Fibroblast of pulmonary artery (primary cell): ENCODE results near the gene SMARCB1.

Source experiments
- DNase-seq: peaks from one replicate; pipeline ENCODE4 v3.0.0-alpha.2; 2010; ENCODE audit warnings: low read depth
- H3K4me3 ChIP-seq: replicated peaks from 2 replicates; pipeline ENCODE4 v1.5.1; 2011; ENCODE audit warnings: low read depth, mild to moderate bottlenecking, control low read depth, low read length, moderate library complexity
- TF ChIP-seq, protein P1 (sequence below): IDR thresholded peaks from 2 replicates; pipeline ENCODE4 v1.5.1; 2011; ENCODE audit warnings: mild to moderate bottlenecking, control low read depth, low read length, inconsistent platforms; ENCODE audit errors: missing control alignments

The SMARCB1 gene

DNA sequence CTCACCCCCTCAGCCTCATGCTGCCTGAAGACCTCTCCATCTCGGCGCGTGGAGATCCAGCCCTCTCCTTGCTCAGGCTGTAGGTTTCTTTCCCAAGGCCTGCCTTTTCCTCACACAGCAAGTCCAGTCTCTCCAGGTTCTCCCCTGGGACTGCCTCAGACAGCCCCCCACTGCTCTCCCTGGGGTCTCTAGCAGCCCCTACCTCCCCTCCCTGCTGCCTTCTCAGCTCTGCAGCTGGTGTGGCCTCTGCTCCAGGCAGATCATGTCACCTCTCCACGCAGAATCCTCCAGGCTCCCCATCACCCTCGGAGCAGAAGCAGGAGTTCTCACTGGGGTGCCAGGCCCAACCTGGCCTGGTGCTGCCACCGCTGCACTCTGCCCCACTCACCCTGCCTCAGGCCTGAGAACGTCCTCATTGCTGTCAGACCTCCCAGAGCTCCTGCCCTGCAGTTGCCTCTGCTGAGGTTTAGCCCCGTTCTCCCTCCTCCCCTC lies 15.2 kb downstream of the SMARCB1 start:
- no peak for DNase-seq
- no peak overlapping the region for H3K4me3 ChIP-seq
- TF ChIP-seq, protein P1, sequence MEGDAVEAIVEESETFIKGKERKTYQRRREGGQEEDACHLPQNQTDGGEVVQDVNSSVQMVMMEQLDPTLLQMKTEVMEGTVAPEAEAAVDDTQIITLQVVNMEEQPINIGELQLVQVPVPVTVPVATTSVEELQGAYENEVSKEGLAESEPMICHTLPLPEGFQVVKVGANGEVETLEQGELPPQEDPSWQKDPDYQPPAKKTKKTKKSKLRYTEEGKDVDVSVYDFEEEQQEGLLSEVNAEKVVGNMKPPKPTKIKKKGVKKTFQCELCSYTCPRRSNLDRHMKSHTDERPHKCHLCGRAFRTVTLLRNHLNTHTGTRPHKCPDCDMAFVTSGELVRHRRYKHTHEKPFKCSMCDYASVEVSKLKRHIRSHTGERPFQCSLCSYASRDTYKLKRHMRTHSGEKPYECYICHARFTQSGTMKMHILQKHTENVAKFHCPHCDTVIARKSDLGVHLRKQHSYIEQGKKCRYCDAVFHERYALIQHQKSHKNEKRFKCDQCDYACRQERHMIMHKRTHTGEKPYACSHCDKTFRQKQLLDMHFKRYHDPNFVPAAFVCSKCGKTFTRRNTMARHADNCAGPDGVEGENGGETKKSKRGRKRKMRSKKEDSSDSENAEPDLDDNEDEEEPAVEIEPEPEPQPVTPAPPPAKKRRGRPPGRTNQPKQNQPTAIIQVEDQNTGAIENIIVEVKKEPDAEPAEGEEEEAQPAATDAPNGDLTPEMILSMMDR, result no peak

DNA sequence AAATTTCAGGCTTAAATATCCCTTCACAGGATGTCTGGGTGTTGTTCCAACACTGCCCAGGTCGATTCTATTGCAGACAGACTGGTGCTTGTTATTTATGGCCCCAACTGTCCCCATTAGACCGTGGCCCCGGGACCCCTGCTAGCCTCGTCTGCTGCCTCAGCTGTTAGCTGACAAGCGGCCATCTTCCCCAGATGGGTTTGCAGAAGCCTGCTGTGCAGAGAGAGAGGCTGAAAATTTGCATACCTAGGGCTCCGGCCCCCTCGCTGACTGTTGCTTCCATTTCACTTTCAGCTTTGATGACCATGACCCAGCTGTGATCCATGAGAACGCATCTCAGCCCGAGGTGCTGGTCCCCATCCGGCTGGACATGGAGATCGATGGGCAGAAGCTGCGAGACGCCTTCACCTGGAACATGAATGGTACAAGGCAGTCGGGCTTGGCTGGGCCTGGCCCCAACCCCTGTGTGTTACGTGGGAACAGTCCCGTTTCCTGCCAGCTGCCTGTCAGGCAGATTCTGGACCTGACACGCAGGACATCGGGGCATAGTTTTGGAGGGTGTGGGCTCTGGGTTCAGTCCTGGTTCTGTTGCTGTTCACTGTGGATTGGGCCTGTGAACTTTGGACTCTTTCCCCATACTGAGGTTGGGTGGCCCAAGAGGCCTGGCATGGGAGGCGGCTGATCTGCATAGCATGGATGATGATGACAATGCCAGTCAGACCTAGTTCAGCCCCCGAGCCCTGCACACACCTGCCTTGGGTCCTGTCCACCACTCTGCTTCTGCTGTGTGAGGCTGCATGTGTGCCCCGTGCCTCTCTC lies 16.4 kb downstream of the SMARCB1 start:
- TF ChIP-seq, protein P1, result no peak
- no peak for DNase-seq

DNA sequence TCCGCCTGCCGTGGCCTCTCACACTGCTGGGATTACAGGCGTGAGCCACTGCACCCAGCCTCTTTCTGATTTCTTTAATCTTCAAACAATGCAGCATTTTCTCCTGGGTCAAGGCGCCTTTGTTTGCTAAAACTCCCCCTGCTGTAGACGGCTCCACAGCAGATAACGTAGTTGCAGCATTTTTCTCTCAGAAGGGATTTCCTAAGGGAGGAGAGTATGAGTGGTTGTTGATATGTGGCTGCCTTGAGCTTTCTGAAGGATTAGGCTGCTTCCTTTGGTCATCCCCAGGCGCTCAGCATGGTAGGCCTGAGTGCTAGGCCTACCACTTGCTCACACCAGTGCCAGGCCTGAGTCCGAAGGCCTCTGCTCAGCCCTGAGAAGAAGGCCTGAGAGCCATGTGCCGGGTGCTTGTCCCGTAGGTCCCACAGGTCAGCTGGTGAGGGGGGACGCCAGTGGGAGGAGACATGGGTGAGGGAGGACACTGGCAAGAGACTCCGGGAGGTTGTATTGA lies 18.1 kb downstream of the SMARCB1 start:
- no peak overlapping the region for H3K4me3 ChIP-seq
- DNase-seq, result peak; percentile 34
- TF ChIP-seq, protein P1, result no peak

More for the DNA sequence above, 16.4 kb downstream of the SMARCB1 start:
- no peak overlapping the region for H3K4me3 ChIP-seq

DNA sequence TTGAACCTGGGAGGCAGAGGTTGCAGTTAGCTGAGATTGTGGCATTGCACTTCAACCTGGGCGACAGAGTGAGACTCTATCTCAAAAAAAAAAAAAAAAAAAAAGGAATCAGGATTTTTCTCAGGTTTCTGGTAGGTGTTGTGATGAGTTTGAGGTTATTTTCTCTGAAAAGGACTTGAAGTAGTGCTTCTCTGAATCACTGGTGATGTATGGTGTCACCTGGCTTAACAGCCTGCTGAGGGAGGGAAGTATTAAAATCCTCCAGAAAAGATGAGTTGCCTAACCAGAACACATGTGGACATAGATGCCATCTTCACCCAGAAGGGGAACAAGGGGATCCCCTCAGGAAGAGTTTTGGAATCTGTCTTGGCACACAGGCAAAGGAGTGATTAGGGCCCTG lies 20.1 kb downstream of the SMARCB1 start:
- DNase-seq, result no peak
- no peak overlapping the region for H3K4me3 ChIP-seq
- TF ChIP-seq, protein P1, result no peak

DNA sequence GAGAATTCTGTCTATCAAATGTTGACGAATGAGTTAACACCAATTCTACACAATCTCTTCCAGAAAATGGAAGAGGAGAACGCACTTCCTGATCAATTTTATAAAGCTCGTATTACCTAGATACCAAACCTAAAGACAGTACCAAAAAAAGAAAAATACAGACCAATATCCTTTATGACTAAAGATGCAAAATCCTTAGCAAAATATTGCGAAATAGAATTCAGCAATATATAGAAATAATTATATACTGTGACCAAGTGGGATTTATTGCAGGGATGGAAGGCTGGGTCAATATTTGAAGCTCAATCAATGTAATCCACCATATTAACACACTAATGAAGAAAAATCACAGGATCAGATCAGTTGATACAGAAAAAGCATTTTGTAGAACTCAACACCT lies 25.6 kb downstream of the SMARCB1 start:
- DNase-seq, result no peak
- TF ChIP-seq, protein P1, result no peak
- no peak overlapping the region for H3K4me3 ChIP-seq

DNA sequence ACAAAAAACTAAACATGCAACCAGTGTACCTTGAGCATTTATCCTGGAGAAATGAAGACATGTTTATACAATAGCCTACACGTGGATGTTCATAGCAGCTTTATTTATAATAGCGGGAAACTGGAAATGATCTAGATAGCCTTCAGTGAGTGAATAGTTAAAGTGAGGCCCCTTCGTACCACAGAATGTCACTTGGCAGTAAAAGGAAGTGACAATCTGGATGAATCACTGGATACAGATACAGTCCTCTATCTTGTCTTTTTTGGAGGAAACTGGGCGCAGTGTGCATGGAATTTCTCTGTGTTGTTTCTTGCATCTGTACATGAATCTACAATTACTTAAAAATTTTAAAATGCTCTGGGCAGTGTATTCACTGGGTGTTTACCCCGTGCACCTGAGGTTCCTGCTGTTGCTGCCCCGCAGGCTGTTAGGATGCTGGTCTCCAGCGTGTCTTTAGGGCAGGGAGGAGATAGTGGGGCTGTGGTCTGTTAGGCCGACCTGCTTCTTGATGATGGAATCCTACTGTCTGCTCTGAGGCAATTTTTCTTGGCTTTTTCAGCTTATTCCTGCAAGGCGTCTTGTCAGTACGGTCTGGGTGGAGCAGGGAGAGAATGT lies 28.9 kb downstream of the SMARCB1 start:
- no peak overlapping the region for H3K4me3 ChIP-seq
- no peak for DNase-seq
- TF ChIP-seq, protein P1, result no peak
